HepG2 (cell line): Measurements from ENCODE around the gene UCK2. TPM values are rescaled to one million over a fixed set of nuclear protein-coding genes. Genes with fewer than 3 reads are reported as not detected.

Experiments
- ATAC-seq: fragments of 200-7000 bp; cut with Tn5 transposase; 3 replicates; pipeline ENCODE4 v1.9.1; 2020; ENCODE audit warnings: mild to moderate bottlenecking, moderate library complexity
- BruUV-seq: library from RNA; stranded (reverse); fragments of 400-500 nt; replicated peaks from 2 replicates; lab custom pipeline; 2021; lab: Mats Ljungman, UMichigan
- CTCF ChIA-PET: fragments of 300-600 bp; formaldehyde crosslinking; extraction: SDS; loops from one replicate; lab custom pipeline; 2021; ENCODE audit warnings: low total read pairs, inconsistent platforms, low intra/inter-chr PET ratio; lab: Yijun Ruan, JAX
- POLR2A ChIA-PET: fragments of 350-600 bp; sonication (Branson Sonifier 250); formaldehyde crosslinking; loops from one replicate; lab custom pipeline; 2020; ENCODE audit warnings: antibody characterized with exemption, inconsistent platforms; lab: Yijun Ruan, JAX
- DNase-seq: peaks from one replicate; pipeline ENCODE4 v3.0.0-alpha.2; 2015; ENCODE audit warnings: low spot score
- FAIRE-seq: peaks from 3 replicates; lab custom pipeline; 2011; peaks lifted over from hg19 to GRCh38; lab: Jason Lieb, UNC
- H2AFZ ChIP-seq: one replicate; pipeline ENCODE4 v1.6.1; 2011; ENCODE audit warnings: low read length, inconsistent platforms
- H3K27ac ChIP-seq: fragments of 300-600 bp; 3 replicates; pipeline ENCODE4 v1.8.0; 2011; ENCODE audit warnings: mixed run types, mild to moderate bottlenecking, mixed read lengths, low read length, inconsistent platforms; ENCODE audit not compliant: insufficient read depth; ENCODE audit errors: extremely low read length
- H3K27me3 ChIP-seq, 2 experiments: fragments of 200-600 bp in 1 of 2; 2 replicates in 1 of 2; 3 replicates in 1 of 2; pipeline versions ENCODE4 v1.6.0 to v1.8.0; 2011; ENCODE audit warnings: low read length in 2 of 2, mild to moderate bottlenecking in 2 of 2, moderate library complexity in 2 of 2, inconsistent platforms in 1 of 2; ENCODE audit not compliant: insufficient read depth in 2 of 2, control insufficient read depth in 1 of 2
- H3K36me3 ChIP-seq, 2 experiments: fragments of 200-600 bp in 1 of 2; replicated peaks in 1 of 2; 2 replicates in 1 of 2; 3 replicates in 1 of 2; pipeline versions ENCODE4 v1.5.1 to v1.8.0; 2011; ENCODE audit warnings: low read length in 2 of 2, inconsistent platforms in 1 of 2; ENCODE audit not compliant: insufficient read depth in 2 of 2, control insufficient read depth in 1 of 2
- H3K4me1 ChIP-seq: 2 replicates; pipeline ENCODE4 v1.5.1; 2012; ENCODE audit warnings: low read length, inconsistent platforms; ENCODE audit not compliant: insufficient read depth
- H3K4me2 ChIP-seq: 2 replicates; pipeline ENCODE4 v1.6.0; 2011; ENCODE audit warnings: low read depth, low read length, inconsistent platforms
- H3K4me3 ChIP-seq, 3 experiments: fragments of 200-600 bp in 1 of 3; sonication (generic), shearing (Covaris generic) in 1 of 3; replicated peaks in 1 of 3; 2 replicates each; pipeline ENCODE4 v1.5.1; 2011 to 2016; ENCODE audit warnings: low read length in 3 of 3, inconsistent platforms in 2 of 3, low read depth in 2 of 3, mild to moderate bottlenecking in 2 of 3, control low read depth in 1 of 3, mixed read lengths in 1 of 3; ENCODE audit not compliant: insufficient read depth in 1 of 3
- H3K79me2 ChIP-seq: one replicate; pipeline ENCODE4 v1.6.1; 2011; ENCODE audit warnings: low read length, inconsistent platforms; ENCODE audit not compliant: insufficient read depth
- H3K9ac ChIP-seq: 2 replicates; pipeline ENCODE4 v1.6.0; 2011; ENCODE audit warnings: mild to moderate bottlenecking, low read depth, low read length, inconsistent platforms; ENCODE audit not compliant: insufficient read depth
- H3K9me3 ChIP-seq: 2 replicates; pipeline ENCODE4 v1.5.1; 2012; ENCODE audit warnings: mild to moderate bottlenecking, low read length
- H4K20me1 ChIP-seq: 2 replicates; pipeline ENCODE4 v1.6.0; 2011; ENCODE audit warnings: inconsistent platforms, mild to moderate bottlenecking, low read length, moderate library complexity; ENCODE audit not compliant: insufficient read depth
- ASH2L ChIP-seq: fragments of 300-600, 200-600 bp; sonication (generic); IDR thresholded peaks from 2 replicates; pipeline ENCODE4 v1.7.0; 2017; ENCODE audit warnings: low read depth, mild to moderate bottlenecking, moderate library complexity, mixed read lengths, low read length; ENCODE audit not compliant: insufficient read length
- CEBPG ChIP-seq: IDR thresholded peaks from 2 replicates; pipeline ENCODE4 v1.6.1; 2016
- CTCF ChIP-seq: sonication (generic); formaldehyde crosslinking; IDR thresholded peaks from 2 replicates; pipeline ENCODE4 v1.5.0; 2020; ENCODE audit warnings: mild to moderate bottlenecking, missing genetic modification reagents, moderate library complexity
- ELF3 ChIP-seq: IDR thresholded peaks from 2 replicates; pipeline ENCODE4 v1.6.1; 2016; ENCODE audit warnings: missing genetic modification reagents, missing compliant biosample characterization
- EZH2 ChIP-seq: conservative IDR thresholded peaks from 2 replicates; pipeline ENCODE4 v1.6.1; 2012; ENCODE audit warnings: mild to moderate bottlenecking, low read depth, low read length, moderate library complexity
- FOXJ3 ChIP-seq: sonication (generic); formaldehyde crosslinking; IDR thresholded peaks from 2 replicates; pipeline ENCODE4 v1.4.0; 2020; ENCODE audit warnings: missing genetic modification reagents, mild to moderate bottlenecking, borderline replicate concordance
- NFE2L1 ChIP-seq: sonication (generic); formaldehyde crosslinking; IDR thresholded peaks from 2 replicates; pipeline ENCODE4 v1.4.0; 2020; ENCODE audit warnings: missing genetic modification reagents, mild to moderate bottlenecking, borderline replicate concordance
- PBX2 ChIP-seq: IDR thresholded peaks from 2 replicates; pipeline ENCODE4 v1.6.1; 2016; ENCODE audit warnings: control low read depth
- POLR2A ChIP-seq, 2 experiments: IDR thresholded peaks; 2 replicates each; pipeline ENCODE4 v1.6.1; 2011; ENCODE audit warnings: low read depth in 2 of 2, low read length in 2 of 2, mild to moderate bottlenecking in 1 of 2, moderate library complexity in 1 of 2; ENCODE audit not compliant: insufficient read depth in 1 of 2
- SMARCC2 ChIP-seq: fragments of 450-650 bp; IDR thresholded peaks from 2 replicates; pipeline ENCODE4 v1.6.1; 2017; ENCODE audit warnings: antibody characterized with exemption, mild to moderate bottlenecking
- SRF ChIP-seq: IDR thresholded peaks from 2 replicates; pipeline ENCODE4 v1.6.1; 2011; ENCODE audit warnings: mild to moderate bottlenecking, low read depth, low read length, moderate library complexity
- TRAFD1 ChIP-seq: sonication (generic); formaldehyde crosslinking; IDR thresholded peaks from 2 replicates; pipeline ENCODE4 v1.5.1; 2020; ENCODE audit warnings: missing genetic modification reagents, mild to moderate bottlenecking, borderline replicate concordance
- TSC22D2 ChIP-seq: sonication (generic); formaldehyde crosslinking; IDR thresholded peaks from 2 replicates; pipeline ENCODE4 v1.5.1; 2020; ENCODE audit warnings: missing genetic modification reagents, mild to moderate bottlenecking, borderline replicate concordance
- ZNF75D ChIP-seq: sonication (generic); formaldehyde crosslinking; IDR thresholded peaks from 2 replicates; pipeline ENCODE4 v1.8.1; 2023; ENCODE audit warnings: missing genetic modification reagents, mild to moderate bottlenecking, borderline replicate concordance
- in situ Hi-C: cut with HindIII; loops from 2 replicates; pipeline ENCODE4 v1.10.0; 2017; ENCODE audit warnings: low pct_unique_long_range_greater_than_20kb; ENCODE audit not compliant: extremely low pct_ligation_motif_present
- intact Hi-C: fragments of 100-400 bp; cut with micrococcal nuclease; formaldehyde crosslinking; loops from one replicate; pipeline ENCODE4 v1.10.0; 2022; ENCODE audit not compliant: unreplicated experiment
- polyA plus RNA-seq, 8 experiments: library from polyadenylated mRNA; depleted of rRNA in 3 of 8; stranded (reverse) in 7 of 8; unstranded in 1 of 8; fragments of >200 nt; fragmentation: Illumina TruSeq in 4 of 8; extraction: Trizol in 4 of 8; gene quantifications; 2 replicates each; pipeline versions ENCODE4 v1.2.1 to v1.2.3, GENCODE V29; 2011 to 2016; ENCODE audit warnings: low read depth in 4 of 8, missing spikeins in 1 of 8, mixed read lengths in 1 of 8; ENCODE audit not compliant: insufficient read depth in 1 of 8
- total RNA-seq, 5 experiments: library from RNA; depleted of rRNA; stranded (reverse); fragments of >200 nt; fragmentation: Illumina TruSeq; extraction: Trizol; gene quantifications; 2 replicates each; pipeline ENCODE4 v1.2.3, GENCODE V29; 2016; ENCODE audit warnings: low read depth in 1 of 5

Gene UCK2
- total and polyA plus RNA-seq, 2 of the 13 experiments (the other 11 are each of a cell fraction or from before 2014, with no cell fraction given) = 64.3 to 78.0 TPM

- Histone ChIP-seq H3K36me3 (no peaks in the 10 kb centered on the region), H3K4me1 (no peaks in the 10 kb centered on the region), H3K4me2 (no peak overlapping the region), H2AFZ (no peak overlapping the region), H3K9ac (no peak overlapping the region), H3K27me3 (no peaks in the 10 kb centered on the region), H3K27ac (no peak overlapping the region), H3K79me2 (no peaks in the 10 kb centered on the region), H3K4me3 (no peak overlapping the region), H4K20me1 (no peaks in the 10 kb centered on the region), H3K9me3 (no peaks in the 10 kb centered on the region)
- intact Hi-C loops (no loop called here), in situ Hi-C loops (no loop called here)
- BruUV-seq = no TSS peak
- ATAC-seq = no peak
- no peak for FAIRE-seq
- ChIA-PET CTCF (no interaction called here), POLR2A (no interaction called here)
- no peak for TF ChIP-seq FOXJ3 (CRISPR knock-in tag)
- no peak for TF ChIP-seq SMARCC2
- no peak for TF ChIP-seq NFE2L1 (CRISPR knock-in tag)
- no peak for TF ChIP-seq POLR2A (IDR thresholded peaks at IDR 0.05; ENCODE audit: insufficient read depth in 1 of 2, low read depth in 2 of 2, low read length in 2 of 2)
- no peak for TF ChIP-seq TRAFD1 (CRISPR knock-in tag)
- TF ChIP-seq CTCF (CRISPR knock-in tag) = no peak
- TF ChIP-seq TSC22D2 (CRISPR knock-in tag) = no peak
- no peak for TF ChIP-seq ZNF75D (CRISPR knock-in tag)
- no peak for TF ChIP-seq CEBPG
- TF ChIP-seq EZH2 = no peak
- TF ChIP-seq PBX2 (CRISPR knock-in tag) = no peak
- TF ChIP-seq ELF3 (CRISPR knock-in tag) = no peak
- no peak for TF ChIP-seq SRF
- no peak for TF ChIP-seq ASH2L
- DNase-seq = no peak
Measured at GRCh38 chr1:165807613-165808012, 19.8 kb upstream of the UCK2 start.
